ENCODE data around the gene PPARG.
"Not testable (repeated sequence)": the region's sequence is repeated elsewhere in the genome, so short reads cannot be mapped to it uniquely, and the experiment has no call there.

Gene PPARG

DNA sequence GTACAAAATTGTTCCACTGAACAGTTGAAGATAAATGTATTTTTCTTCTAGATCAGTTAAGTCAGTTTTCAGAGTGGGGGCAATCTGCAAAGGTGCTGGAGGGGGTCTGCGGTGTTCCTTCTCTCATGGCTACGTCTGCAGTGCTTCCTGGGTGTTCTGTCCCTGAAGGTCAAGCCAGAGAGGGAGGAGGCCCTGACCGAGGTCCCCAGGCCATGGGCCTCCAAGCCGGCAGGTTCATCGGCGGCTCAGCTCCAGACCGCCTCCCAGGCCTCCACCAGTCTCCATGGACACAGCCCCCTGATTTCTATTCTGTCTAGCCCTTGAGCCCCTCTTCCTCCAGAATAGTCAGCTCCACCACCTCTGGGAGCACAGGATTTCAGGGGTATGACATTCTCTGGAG, 166.9 kb downstream of the PPARG start:
- H3K4me3 ChIP-seq (ENCODE audit: low read length): no peak overlapping the region
- no peaks in the 10 kb centered on the region for H3K4me1 ChIP-seq (ENCODE audit: control insufficient read depth, low read length)
- no peaks in the 10 kb centered on the region for H3F3A ChIP-seq (ENCODE audit: control insufficient read depth, insufficient read depth)
- H3K36me3 ChIP-seq (ENCODE audit: control insufficient read depth, low read length): no peaks in the 10 kb centered on the region
- TF ChIP-seq EZH2phosphoT487 (IDR thresholded peaks at IDR 0.05; ENCODE audit: borderline replicate concordance, low read length): no peak
- TF ChIP-seq, protein P1, sequence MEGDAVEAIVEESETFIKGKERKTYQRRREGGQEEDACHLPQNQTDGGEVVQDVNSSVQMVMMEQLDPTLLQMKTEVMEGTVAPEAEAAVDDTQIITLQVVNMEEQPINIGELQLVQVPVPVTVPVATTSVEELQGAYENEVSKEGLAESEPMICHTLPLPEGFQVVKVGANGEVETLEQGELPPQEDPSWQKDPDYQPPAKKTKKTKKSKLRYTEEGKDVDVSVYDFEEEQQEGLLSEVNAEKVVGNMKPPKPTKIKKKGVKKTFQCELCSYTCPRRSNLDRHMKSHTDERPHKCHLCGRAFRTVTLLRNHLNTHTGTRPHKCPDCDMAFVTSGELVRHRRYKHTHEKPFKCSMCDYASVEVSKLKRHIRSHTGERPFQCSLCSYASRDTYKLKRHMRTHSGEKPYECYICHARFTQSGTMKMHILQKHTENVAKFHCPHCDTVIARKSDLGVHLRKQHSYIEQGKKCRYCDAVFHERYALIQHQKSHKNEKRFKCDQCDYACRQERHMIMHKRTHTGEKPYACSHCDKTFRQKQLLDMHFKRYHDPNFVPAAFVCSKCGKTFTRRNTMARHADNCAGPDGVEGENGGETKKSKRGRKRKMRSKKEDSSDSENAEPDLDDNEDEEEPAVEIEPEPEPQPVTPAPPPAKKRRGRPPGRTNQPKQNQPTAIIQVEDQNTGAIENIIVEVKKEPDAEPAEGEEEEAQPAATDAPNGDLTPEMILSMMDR (IDR thresholded peaks at IDR 0.05; ENCODE audit: low read depth, low read length, poor library complexity, severe bottlenecking): no peak
- no peak overlapping the region for H3K4me2 ChIP-seq (ENCODE audit: low read length)
- no peaks in the 10 kb centered on the region for H3K9me2 ChIP-seq (replicated peaks; ENCODE audit: control insufficient read depth, low read length)
- no peak overlapping the region for H3K27ac ChIP-seq (ENCODE audit: low read depth, low read length)
- no peaks in the 10 kb centered on the region for H3K27me3 ChIP-seq (ENCODE audit: control insufficient read depth, low read length)
- no peaks in the 10 kb centered on the region for H3K9me3 ChIP-seq (ENCODE audit: control insufficient read depth, insufficient read depth, low read length)
- no peaks in the 10 kb centered on the region for H4K20me1 ChIP-seq (ENCODE audit: control insufficient read depth, insufficient read depth, low read depth, low read length)
- no peaks in the 10 kb centered on the region for H3K79me2 ChIP-seq (ENCODE audit: control insufficient read depth, low read length)

DNA sequence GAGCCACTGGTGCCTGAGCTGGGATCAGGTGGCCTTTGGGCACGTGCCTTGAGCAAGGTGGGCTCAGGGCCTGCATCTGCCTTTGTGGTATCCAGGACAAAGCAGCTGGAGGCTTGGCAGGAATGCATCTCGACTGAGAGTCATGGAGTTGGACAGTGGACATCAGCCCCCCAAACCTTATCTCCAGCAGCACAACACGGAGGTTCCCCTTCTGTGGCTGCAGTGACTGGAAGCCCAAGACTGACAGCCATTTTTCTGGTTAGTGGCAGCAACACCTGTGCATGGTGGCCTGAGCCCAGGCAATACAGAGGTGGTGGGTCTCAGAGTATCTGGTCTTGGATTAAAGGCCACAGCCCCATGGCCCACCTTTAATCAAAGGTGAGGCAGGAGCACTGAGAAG, 167.6 kb downstream of the PPARG start:
- Histone ChIP-seq H3K79me2 (ENCODE audit: control insufficient read depth, low read length) (no peaks in the 10 kb centered on the region), H3K27ac (ENCODE audit: low read depth, low read length) (no peak overlapping the region)
- TF ChIP-seq EZH2phosphoT487 (IDR thresholded peaks at IDR 0.05; ENCODE audit: borderline replicate concordance, low read length): no peak
- TF ChIP-seq, protein P1 (IDR thresholded peaks at IDR 0.05; ENCODE audit: low read depth, low read length, poor library complexity, severe bottlenecking): no peak

DNA sequence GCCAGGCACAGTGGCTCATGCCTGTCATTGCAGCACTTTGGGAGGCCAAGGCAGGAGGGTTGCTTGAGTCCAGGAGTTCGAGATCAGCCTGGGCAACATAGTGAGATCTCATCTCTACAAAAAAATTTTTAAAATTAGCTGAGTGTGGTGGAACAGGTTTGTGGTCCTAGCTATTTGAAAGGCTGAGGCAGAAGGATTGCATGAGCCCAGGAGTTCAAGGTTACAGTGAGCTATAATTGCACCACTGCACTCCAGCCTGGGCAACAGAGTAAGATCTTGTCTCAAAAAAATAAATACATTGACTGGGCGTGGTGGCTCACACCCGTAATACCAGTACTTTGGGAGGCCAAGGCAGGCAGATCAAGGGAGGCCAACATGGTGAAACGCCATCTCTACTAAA, 168.5 kb downstream of the PPARG start:
- not testable (repeated sequence) for H3K9me2 ChIP-seq (replicated peaks; ENCODE audit: control insufficient read depth, low read length); H3K36me3 ChIP-seq (ENCODE audit: control insufficient read depth, low read length); H3K4me3 ChIP-seq (ENCODE audit: low read length); H3K27ac ChIP-seq (ENCODE audit: low read depth, low read length); H3K9me3 ChIP-seq (ENCODE audit: control insufficient read depth, insufficient read depth, low read length); H3F3A ChIP-seq (ENCODE audit: control insufficient read depth, insufficient read depth); H3K27me3 ChIP-seq (ENCODE audit: control insufficient read depth, low read length); H3K79me2 ChIP-seq (ENCODE audit: control insufficient read depth, low read length); H3K4me2 ChIP-seq (ENCODE audit: low read length); H3K4me1 ChIP-seq (ENCODE audit: control insufficient read depth, low read length); H4K20me1 ChIP-seq (ENCODE audit: control insufficient read depth, insufficient read depth, low read depth, low read length)

More for the DNA sequence above, 167.6 kb downstream of the PPARG start:
- Histone ChIP-seq H3K36me3 (ENCODE audit: control insufficient read depth, low read length) (no peaks in the 10 kb centered on the region), H3K9me2 (replicated peaks; ENCODE audit: control insufficient read depth, low read length) (no peaks in the 10 kb centered on the region), H4K20me1 (ENCODE audit: control insufficient read depth, insufficient read depth, low read depth, low read length) (no peaks in the 10 kb centered on the region), H3K4me1 (ENCODE audit: control insufficient read depth, low read length) (no peaks in the 10 kb centered on the region), H3K4me3 (ENCODE audit: low read length) (no peak overlapping the region), H3K9me3 (ENCODE audit: control insufficient read depth, insufficient read depth, low read length) (no peaks in the 10 kb centered on the region), H3F3A (ENCODE audit: control insufficient read depth, insufficient read depth) (no peaks in the 10 kb centered on the region), H3K27me3 (ENCODE audit: control insufficient read depth, low read length) (no peaks in the 10 kb centered on the region), H3K4me2 (ENCODE audit: low read length) (no peak overlapping the region)

DNA sequence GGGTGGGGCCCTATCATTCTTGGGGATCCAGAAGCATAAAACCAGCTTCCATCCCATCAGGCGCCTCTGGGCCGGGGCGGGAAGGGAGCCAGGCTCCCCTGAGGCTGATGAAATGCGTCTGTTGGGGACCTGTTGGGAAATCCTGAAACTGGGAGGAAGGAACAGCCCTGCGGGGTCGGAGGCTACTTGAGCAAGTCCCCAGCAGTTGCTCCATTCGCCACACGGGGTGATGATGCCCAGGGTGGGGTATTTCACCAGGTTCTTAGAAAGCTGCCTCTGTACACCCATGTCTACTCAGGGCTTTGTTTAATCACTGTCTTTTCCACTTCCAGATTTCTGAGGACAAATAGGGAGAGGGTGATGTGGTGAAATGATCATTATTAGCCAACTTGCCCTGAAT, 170.0 kb downstream of the PPARG start:
- Histone ChIP-seq H4K20me1 (ENCODE audit: control insufficient read depth, insufficient read depth, low read depth, low read length) (no peaks in the 10 kb centered on the region), H3K27me3 (ENCODE audit: control insufficient read depth, low read length) (no peaks in the 10 kb centered on the region; the same call in 1 of the 2 replicates), H3K9me3 (ENCODE audit: control insufficient read depth, insufficient read depth, low read length) (no peaks in the 10 kb centered on the region), H3K4me1 (ENCODE audit: control insufficient read depth, low read length) (no peaks in the 10 kb centered on the region), H3F3A (ENCODE audit: control insufficient read depth, insufficient read depth) (no peaks in the 10 kb centered on the region), H3K4me2 (ENCODE audit: low read length) (no peak overlapping the region), H3K27ac (ENCODE audit: low read depth, low read length) (no peak overlapping the region), H3K36me3 (ENCODE audit: control insufficient read depth, low read length) (no peaks in the 10 kb centered on the region), H3K4me3 (ENCODE audit: low read length) (no peak overlapping the region), H3K9me2 (replicated peaks; ENCODE audit: control insufficient read depth, low read length) (no peaks in the 10 kb centered on the region), H3K79me2 (ENCODE audit: control insufficient read depth, low read length) (no peaks in the 10 kb centered on the region)
- no peak for TF ChIP-seq EZH2phosphoT487 (IDR thresholded peaks at IDR 0.05; ENCODE audit: borderline replicate concordance, low read length)
- TF ChIP-seq, protein P1 (IDR thresholded peaks at IDR 0.05; ENCODE audit: low read depth, low read length, poor library complexity, severe bottlenecking): no peak

Data from DOHH2 (cell line).